K562 (cell line): ENCODE data around the gene HTR1A.

Experiments
- CTCF ChIP-seq, 3 experiments: IDR thresholded peaks in 2 of 3; conservative IDR thresholded peaks in 1 of 3; 2 replicates each; pipeline ENCODE4 v1.5.1; 2011 to 2012; ENCODE audit warnings: low read length in 3 of 3, mild to moderate bottlenecking in 3 of 3, control low read depth in 2 of 3, improper control_type of control experiment in 1 of 3, inconsistent platforms in 1 of 3, low read depth in 1 of 3, mixed read lengths in 1 of 3, moderate library complexity in 1 of 3; ENCODE audit not compliant: insufficient read depth in 2 of 3
- JUNB ChIP-seq: fragments of 450-650 bp; formaldehyde crosslinking; conservative IDR thresholded peaks from 2 replicates; pipeline ENCODE4 v1.4.0; 2020; ENCODE audit warnings: mild to moderate bottlenecking
- MAX ChIP-seq: sonication (generic); formaldehyde crosslinking; IDR thresholded peaks from 2 replicates; pipeline ENCODE4 v1.9.0; 2022; ENCODE audit warnings: mild to moderate bottlenecking, missing genetic modification reagents
- SMC3 ChIP-seq: conservative IDR thresholded peaks from 2 replicates; pipeline ENCODE4 v1.6.1; 2011; ENCODE audit warnings: low read depth, low read length, improper control_type of control experiment; ENCODE audit not compliant: insufficient read depth
- SP1 ChIP-seq: sonication (generic); formaldehyde crosslinking; IDR thresholded peaks from 2 replicates; pipeline ENCODE4 v1.8.1; 2022; ENCODE audit warnings: mild to moderate bottlenecking, missing genetic modification reagents

DNA sequence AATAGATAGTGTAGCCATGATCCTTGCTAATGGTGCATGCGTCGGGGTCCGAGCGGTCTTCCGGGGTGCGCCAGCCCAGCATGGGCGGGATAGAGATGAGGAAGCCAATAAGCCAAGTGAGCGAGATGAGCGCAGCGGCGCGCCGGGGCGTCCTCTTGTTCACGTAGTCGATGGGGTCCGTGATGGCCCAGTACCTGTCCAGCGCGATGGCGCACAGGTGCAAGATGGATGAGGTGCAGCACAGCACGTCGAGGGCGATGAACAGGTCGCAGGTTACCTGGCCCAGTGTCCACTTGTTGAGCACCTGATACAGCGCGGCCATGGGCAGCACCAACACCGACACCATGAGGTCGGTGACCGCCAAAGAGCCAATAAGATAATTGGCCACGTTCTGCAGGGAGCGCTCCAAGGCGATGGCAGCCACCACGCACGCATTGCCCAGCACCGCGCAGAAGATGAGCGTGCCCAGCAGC, 1.1 kb downstream of the HTR1A start:
- TF ChIP-seq MAX (no peak), JUNB (CRISPR knock-in tag) (no peak), CTCF (IDR thresholded peaks at IDR 0.05 in 2 of 3, conservative IDR thresholded peaks at IDR 0.05 in 1 of 3; ENCODE audit: insufficient read depth in 2 of 3, low read depth in 1 of 3, low read length in 3 of 3) (no peak), SP1 (CRISPR knock-in tag) (no peak), SMC3 (no peak)
